Parathyroid adenoma (tissue), 2 donors: ENCODE data around the gene TMEM205.

ENCODE experiments used
- H2AFZ ChIP-seq: fragments of 300-600 bp; sonication (generic); one replicate; pipeline ENCODE4 v1.7.0; 2017; ENCODE audit warnings: antibody characterized with exemption, mild to moderate bottlenecking
- H3K27ac ChIP-seq: fragments of 300-600 bp; sonication (generic); one replicate; pipeline ENCODE4 v1.7.0; 2017
- H3K27me3 ChIP-seq: fragments of 300-600 bp; sonication (generic); one replicate; pipeline ENCODE4 v1.7.0; 2017; ENCODE audit warnings: low read length; ENCODE audit not compliant: control insufficient read depth, insufficient read depth
- H3K36me3 ChIP-seq: fragments of 300-600 bp; sonication (generic); one replicate; pipeline ENCODE4 v1.7.0; 2017; ENCODE audit warnings: low read length; ENCODE audit not compliant: control insufficient read depth, insufficient read depth
- H3K4me1 ChIP-seq: fragments of 300-600 bp; sonication (generic); one replicate; pipeline ENCODE4 v1.7.0; 2017; ENCODE audit warnings: control low read depth
- H3K4me2 ChIP-seq: fragments of 300-600 bp; sonication (generic); one replicate; pipeline ENCODE4 v1.7.0; 2017; ENCODE audit warnings: low read length
- H3K4me3 ChIP-seq: fragments of 300-600 bp; sonication (generic); one replicate; pipeline ENCODE4 v1.7.0; 2017; ENCODE audit warnings: low read depth, low read length
- H3K79me2 ChIP-seq: fragments of 300-600 bp; sonication (generic); one replicate; pipeline ENCODE4 v1.7.0; 2017; ENCODE audit warnings: control low read depth
- H3K9ac ChIP-seq: fragments of 300-600 bp; sonication (generic); one replicate; pipeline ENCODE4 v1.7.0; 2017; ENCODE audit warnings: mild to moderate bottlenecking
- H3K9me3 ChIP-seq: fragments of 300-600 bp; sonication (generic); one replicate; pipeline ENCODE4 v1.7.0; 2017; ENCODE audit warnings: low read length; ENCODE audit not compliant: control insufficient read depth
- CTCF ChIP-seq: fragments of 300-600 bp; sonication (generic); IDR thresholded peaks from one replicate; pipeline ENCODE4 v1.7.0; 2017; ENCODE audit warnings: antibody characterized with exemption, mild to moderate bottlenecking
- donor health status: primary hyperparathyroidism.

The TMEM205 gene

GRCh38 chr19:11332822-11333221 lies 13.2 kb downstream of the TMEM205 start:
- Histone ChIP-seq H3K4me1 (no peaks in the 10 kb centered on the region), H3K9me3 (no peaks in the 10 kb centered on the region), H3K36me3 (no peaks in the 10 kb centered on the region), H3K27ac (no peak overlapping the region), H3K4me2 (no peak overlapping the region), H3K27me3 (no peaks in the 10 kb centered on the region), H2AFZ (no peak overlapping the region), H3K4me3 (no peak overlapping the region), H3K9ac (no peak overlapping the region), H3K79me2 (no peaks in the 10 kb centered on the region)
- TF ChIP-seq CTCF, result no peak

GRCh38 chr19:11331502-11331901 lies 14.6 kb downstream of the TMEM205 start:
- no peak overlapping the region for H3K27ac ChIP-seq
- H2AFZ ChIP-seq, result no peak overlapping the region
- no peaks in the 10 kb centered on the region for H3K9me3 ChIP-seq
- H3K36me3 ChIP-seq, result no peaks in the 10 kb centered on the region
- H3K4me3 ChIP-seq, result no peak overlapping the region
- H3K9ac ChIP-seq, result no peak overlapping the region
- no peak overlapping the region for H3K4me2 ChIP-seq
- no peaks in the 10 kb centered on the region for H3K79me2 ChIP-seq
- TF ChIP-seq CTCF, result no peak
- no peaks in the 10 kb centered on the region for H3K4me1 ChIP-seq
- no peaks in the 10 kb centered on the region for H3K27me3 ChIP-seq

GRCh38 chr19:11330127-11330526 lies 15.9 kb downstream of the TMEM205 start:
- Histone ChIP-seq H3K9ac (no peak overlapping the region), H3K36me3 (no peaks in the 10 kb centered on the region), H3K4me2 (no peak overlapping the region), H3K4me3 (no peak overlapping the region), H3K27ac (no peak overlapping the region), H3K79me2 (no peaks in the 10 kb centered on the region), H3K4me1 (no peaks in the 10 kb centered on the region), H2AFZ (no peak overlapping the region), H3K27me3 (no peaks in the 10 kb centered on the region), H3K9me3 (no peaks in the 10 kb centered on the region)
- TF ChIP-seq CTCF, result no peak

DNA sequence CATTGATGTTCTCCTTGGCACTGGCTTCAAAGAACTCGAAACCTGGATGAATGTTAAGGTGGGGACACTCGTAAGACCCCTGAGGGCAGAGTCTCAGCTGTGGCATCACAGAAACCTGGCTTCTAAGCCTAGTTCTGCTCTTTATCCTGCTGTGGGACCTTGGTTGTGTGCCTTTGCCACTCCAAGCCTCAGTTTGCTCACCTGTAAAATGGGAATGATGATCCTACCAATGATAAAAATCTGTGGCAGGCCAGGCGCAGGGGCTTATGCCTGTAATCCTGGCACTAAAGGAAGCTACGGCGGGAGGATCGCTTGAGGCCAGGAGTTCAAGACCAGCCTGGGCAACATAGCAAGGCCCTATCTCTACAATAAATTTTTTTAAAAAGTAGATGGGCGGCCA lies 20.5 kb downstream of the TMEM205 start:
- Histone ChIP-seq H3K79me2 (no peaks in the 10 kb centered on the region), H3K4me1 (peaks cover 9% of the 10 kb centered on the region), H3K36me3 (no peaks in the 10 kb centered on the region), H3K4me2 (no peak overlapping the region), H2AFZ (no peak overlapping the region), H3K4me3 (no peak overlapping the region), H3K9ac (no peak overlapping the region), H3K27me3 (no peaks in the 10 kb centered on the region), H3K27ac (no peak overlapping the region), H3K9me3 (no peaks in the 10 kb centered on the region)
- no peak for TF ChIP-seq CTCF

DNA sequence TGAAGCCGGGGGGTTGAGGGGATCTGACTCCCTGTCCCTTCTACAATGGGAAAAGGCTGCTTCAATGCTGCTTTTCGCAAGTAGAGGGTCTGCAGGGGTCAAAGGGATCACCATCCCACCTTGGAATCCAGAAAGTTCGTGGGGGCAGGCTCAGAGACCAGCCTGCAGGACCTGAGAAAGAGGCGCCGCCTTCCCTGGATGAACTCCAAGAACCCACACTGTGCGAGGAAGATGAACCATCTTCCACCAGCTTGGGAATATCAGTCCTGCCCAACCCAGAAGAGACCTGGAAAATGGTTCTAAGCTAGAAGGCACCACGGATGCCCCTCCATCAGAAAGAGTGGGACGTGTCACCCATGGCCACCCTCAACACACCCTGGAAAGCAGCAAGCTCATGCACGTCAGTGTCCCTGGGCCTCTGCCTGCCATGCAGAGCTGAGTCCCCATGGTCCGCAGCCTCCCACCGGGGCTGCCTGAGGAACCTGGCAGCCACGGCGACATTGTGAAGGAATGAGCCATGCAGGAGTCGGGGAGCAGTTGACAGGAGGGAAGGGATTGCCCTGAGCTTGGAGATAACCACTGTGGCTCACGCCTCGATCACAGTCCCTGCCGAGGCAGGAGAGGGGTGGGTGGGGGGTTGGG lies 21.2 kb downstream of the TMEM205 start:
- TF ChIP-seq CTCF, result no peak
- Histone ChIP-seq H3K4me3 (no peak overlapping the region), H3K9me3 (no peaks in the 10 kb centered on the region), H3K27ac (peak overlapping the region; percentile 61), H3K36me3 (no peaks in the 10 kb centered on the region), H3K4me1 (peaks cover 9% of the 10 kb centered on the region), H3K79me2 (no peaks in the 10 kb centered on the region), H3K4me2 (peak overlapping the region; percentile 4), H3K27me3 (no peaks in the 10 kb centered on the region), H3K9ac (no peak overlapping the region), H2AFZ (no peak overlapping the region)
